Measurements from ENCODE around the gene TFDP2.
"Not testable (repeated sequence)": the region's sequence is repeated elsewhere in the genome, so short reads cannot be mapped to it uniquely, and the experiment has no call there.

GRCh38 chr3:141974777-141975176 is 174.6 kb downstream of the TFDP2 start:
- TF ChIP-seq CTCF (IDR thresholded peaks at IDR 0.05); ZFX (IDR thresholded peaks at IDR 0.05; ENCODE audit: borderline replicate concordance): not testable (repeated sequence)

Measured in 22Rv1 (cell line).